Measurements from ENCODE around the gene CRYBG2. TPM values are rescaled to one million over a fixed set of nuclear protein-coding genes. Genes with fewer than 3 reads are reported as not detected.

CRYBG2 gene
- total RNA-seq, 1 experiment from 2014 or later = 21.7 TPM

DNA sequence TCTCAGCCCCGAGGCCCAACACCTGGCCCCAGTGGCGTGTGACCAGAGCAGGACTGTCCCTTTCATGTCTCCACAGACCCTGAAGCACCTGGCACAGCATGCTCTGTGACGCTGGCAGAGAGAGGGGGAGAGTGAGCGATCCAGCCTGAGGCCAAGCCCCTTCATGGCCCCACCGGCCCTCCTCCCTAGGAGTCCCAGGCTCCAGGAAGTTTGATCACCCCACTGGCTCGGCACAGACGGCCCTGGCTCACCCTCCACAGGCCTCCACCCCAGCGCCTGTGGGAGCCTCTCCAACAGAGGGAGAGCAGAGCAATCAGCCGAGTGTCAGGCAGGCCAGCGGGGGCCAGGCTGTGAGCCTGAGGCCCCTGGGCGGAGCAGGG, 63.1 kb downstream of the CRYBG2 start:
- CTCF ChIA-PET = interaction anchor here (0.6 kb wide), 1 partner anchor 15 kb away, joined by 3 read pairs; no protein-coding TSS in a partner anchor
- intact Hi-C loops (cut with micrococcal nuclease; ENCODE audit: unreplicated experiment) = no loop called here
- H4K20me1 ChIP-seq (ENCODE audit: insufficient read depth) = no peaks in the 10 kb centered on the region
- H3K27ac ChIP-seq = no peak overlapping the region
- no peaks in the 10 kb centered on the region for H3K9me2 ChIP-seq (ENCODE audit: insufficient read depth)
- no peak overlapping the region for H2AFZ ChIP-seq
- H3F3A ChIP-seq (ENCODE audit: insufficient read depth, low read depth) = no peaks in the 10 kb centered on the region; the same call in 1 of the 2 replicates
- TF ChIP-seq, protein P1, sequence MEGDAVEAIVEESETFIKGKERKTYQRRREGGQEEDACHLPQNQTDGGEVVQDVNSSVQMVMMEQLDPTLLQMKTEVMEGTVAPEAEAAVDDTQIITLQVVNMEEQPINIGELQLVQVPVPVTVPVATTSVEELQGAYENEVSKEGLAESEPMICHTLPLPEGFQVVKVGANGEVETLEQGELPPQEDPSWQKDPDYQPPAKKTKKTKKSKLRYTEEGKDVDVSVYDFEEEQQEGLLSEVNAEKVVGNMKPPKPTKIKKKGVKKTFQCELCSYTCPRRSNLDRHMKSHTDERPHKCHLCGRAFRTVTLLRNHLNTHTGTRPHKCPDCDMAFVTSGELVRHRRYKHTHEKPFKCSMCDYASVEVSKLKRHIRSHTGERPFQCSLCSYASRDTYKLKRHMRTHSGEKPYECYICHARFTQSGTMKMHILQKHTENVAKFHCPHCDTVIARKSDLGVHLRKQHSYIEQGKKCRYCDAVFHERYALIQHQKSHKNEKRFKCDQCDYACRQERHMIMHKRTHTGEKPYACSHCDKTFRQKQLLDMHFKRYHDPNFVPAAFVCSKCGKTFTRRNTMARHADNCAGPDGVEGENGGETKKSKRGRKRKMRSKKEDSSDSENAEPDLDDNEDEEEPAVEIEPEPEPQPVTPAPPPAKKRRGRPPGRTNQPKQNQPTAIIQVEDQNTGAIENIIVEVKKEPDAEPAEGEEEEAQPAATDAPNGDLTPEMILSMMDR (conservative IDR thresholded peaks at IDR 0.05) = no peak
- TF ChIP-seq EZH2 (IDR thresholded peaks at IDR 0.05; ENCODE audit: low read depth) = no peak
- H3K4me3 ChIP-seq = no peak overlapping the region
- no peaks in the 10 kb centered on the region for H3K36me3 ChIP-seq (ENCODE audit: low read depth)
- BruUV-seq (replicated peaks) = no TSS peak
- no peaks in the 10 kb centered on the region for H3K27me3 ChIP-seq (ENCODE audit: insufficient read depth, low read depth)
- H3K79me2 ChIP-seq (ENCODE audit: low read depth) = no peaks in the 10 kb centered on the region
- no peaks in the 10 kb centered on the region for H3K4me1 ChIP-seq (replicated peaks; ENCODE audit: insufficient read depth)
- H3K9me3 ChIP-seq (ENCODE audit: insufficient read depth, low read depth) = no peaks in the 10 kb centered on the region
- no peak for DNase-seq
- no peak overlapping the region for H3K4me2 ChIP-seq
- POLR2A ChIA-PET (ENCODE audit: unreplicated experiment) = no interaction called here

DNA sequence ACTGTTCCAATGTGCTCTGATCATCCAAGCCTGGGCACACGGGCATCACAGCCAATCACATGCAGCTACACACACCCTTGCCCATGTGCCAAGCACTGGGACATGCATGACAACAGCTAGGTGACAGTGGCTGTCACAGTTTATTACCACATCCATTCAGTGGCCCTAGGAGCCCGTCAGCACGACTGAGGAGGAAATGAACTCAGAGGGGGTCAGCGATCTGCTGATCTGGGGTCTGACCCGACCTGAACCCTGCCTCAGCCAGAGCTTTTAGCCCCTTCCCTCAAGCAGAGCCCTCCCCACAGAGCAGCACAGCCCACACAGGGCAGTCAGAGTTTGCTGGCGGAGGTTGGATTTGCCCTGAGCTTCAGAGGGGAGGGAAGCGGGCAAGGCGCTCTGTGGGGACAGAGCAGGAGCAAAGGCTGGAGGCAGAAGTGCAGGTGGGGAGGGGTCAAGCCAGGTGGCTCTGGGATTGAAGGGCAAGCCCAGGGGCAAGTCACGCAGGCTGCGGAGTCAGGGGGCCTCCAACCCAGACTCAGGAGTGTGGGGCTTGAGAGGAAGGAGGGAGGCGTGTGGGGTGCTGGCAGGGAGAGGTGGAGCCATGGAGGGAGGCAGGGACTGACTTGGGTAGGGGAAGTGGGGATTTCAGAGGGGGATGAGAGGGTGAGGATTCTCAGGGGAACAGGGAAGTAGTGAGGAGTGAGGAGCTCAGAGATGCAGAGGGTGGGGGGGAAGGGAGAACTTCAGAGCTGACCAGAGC, 63.6 kb downstream of the CRYBG2 start:
- Histone ChIP-seq H3K79me2 (ENCODE audit: low read depth) (no peaks in the 10 kb centered on the region), H3F3A (ENCODE audit: insufficient read depth, low read depth) (no peaks in the 10 kb centered on the region; the same call in 1 of the 2 replicates), H3K27ac (no peak overlapping the region), H3K4me2 (no peak overlapping the region), H3K9me2 (ENCODE audit: insufficient read depth) (no peaks in the 10 kb centered on the region), H3K36me3 (ENCODE audit: low read depth) (no peaks in the 10 kb centered on the region), H4K20me1 (ENCODE audit: insufficient read depth) (no peaks in the 10 kb centered on the region), H3K4me1 (replicated peaks; ENCODE audit: insufficient read depth) (no peaks in the 10 kb centered on the region), H3K27me3 (ENCODE audit: insufficient read depth, low read depth) (no peaks in the 10 kb centered on the region), H2AFZ (no peak overlapping the region), H3K4me3 (no peak overlapping the region), H3K9me3 (ENCODE audit: insufficient read depth, low read depth) (no peaks in the 10 kb centered on the region)
- BruUV-seq (replicated peaks) = no TSS peak
- ChIA-PET CTCF (interaction anchor here (0.6 kb wide), 1 partner anchor 15 kb away, joined by 3 read pairs; no protein-coding TSS in a partner anchor), POLR2A (ENCODE audit: unreplicated experiment) (no interaction called here)
- intact Hi-C loops (cut with micrococcal nuclease; ENCODE audit: unreplicated experiment) = no loop called here
- no peak for DNase-seq
- TF ChIP-seq, protein P1 (conservative IDR thresholded peaks at IDR 0.05) = no peak
- TF ChIP-seq EZH2 (IDR thresholded peaks at IDR 0.05; ENCODE audit: low read depth) = no peak

DNA sequence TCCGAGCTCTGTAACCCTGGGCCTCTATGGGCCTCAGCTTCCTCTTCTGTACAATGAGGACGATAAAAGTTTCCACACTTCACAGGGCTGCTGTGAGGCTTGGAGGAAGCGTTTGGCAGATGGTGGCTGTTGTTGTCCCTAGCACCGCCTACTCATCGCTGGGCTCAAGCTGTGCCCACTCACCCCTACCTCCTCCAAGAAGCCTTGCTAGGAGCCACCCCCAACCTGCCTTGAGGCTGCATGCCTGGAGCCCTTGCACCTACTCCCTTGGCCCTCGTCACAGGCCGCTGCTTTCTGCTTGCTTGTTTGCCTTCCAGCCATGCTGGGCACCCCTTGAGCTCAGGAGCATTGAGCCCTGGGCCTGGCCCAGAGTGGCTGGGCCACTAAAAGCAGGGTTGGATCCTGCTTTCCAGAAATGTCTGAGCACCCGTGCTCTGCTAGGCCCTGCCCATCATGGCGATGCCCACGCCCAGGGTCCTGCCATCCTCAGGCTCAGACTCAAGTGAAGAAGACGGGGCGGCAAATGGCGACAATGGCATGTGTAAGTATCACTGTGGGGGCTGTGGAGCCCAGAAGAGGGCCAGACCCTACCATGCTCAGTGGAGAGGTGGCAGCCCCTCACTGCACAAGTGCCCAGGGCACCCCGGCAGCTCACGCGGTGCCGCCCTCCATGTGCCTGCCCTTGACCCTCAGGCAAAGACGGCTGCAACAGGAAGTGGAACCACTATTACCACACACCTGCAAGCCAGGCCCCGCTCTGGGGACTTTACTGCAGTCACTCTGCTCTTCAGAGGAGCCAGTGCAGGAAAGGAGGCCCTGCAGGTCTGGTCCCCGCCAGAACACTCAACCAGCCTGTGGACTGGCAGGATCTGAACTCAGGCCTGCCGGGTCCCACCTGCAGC, 64.5 kb downstream of the CRYBG2 start:
- DNase-seq = no peak
- Histone ChIP-seq H3F3A (ENCODE audit: insufficient read depth, low read depth) (no peaks in the 10 kb centered on the region; the same call in 1 of the 2 replicates), H3K4me1 (replicated peaks; ENCODE audit: insufficient read depth) (peaks cover 3% of the 10 kb centered on the region), H3K27me3 (ENCODE audit: insufficient read depth, low read depth) (no peaks in the 10 kb centered on the region), H2AFZ (no peak overlapping the region), H3K9me2 (ENCODE audit: insufficient read depth) (no peaks in the 10 kb centered on the region), H4K20me1 (ENCODE audit: insufficient read depth) (no peaks in the 10 kb centered on the region), H3K36me3 (ENCODE audit: low read depth) (no peaks in the 10 kb centered on the region), H3K4me3 (no peak overlapping the region), H3K9me3 (ENCODE audit: insufficient read depth, low read depth) (no peaks in the 10 kb centered on the region), H3K27ac (no peak overlapping the region), H3K4me2 (no peak overlapping the region), H3K79me2 (ENCODE audit: low read depth) (no peaks in the 10 kb centered on the region)
- TF ChIP-seq, protein P1 (conservative IDR thresholded peaks at IDR 0.05) = no peak
- no peak for TF ChIP-seq EZH2 (IDR thresholded peaks at IDR 0.05; ENCODE audit: low read depth)
- ChIA-PET CTCF (no interaction called here), POLR2A (ENCODE audit: unreplicated experiment) (no interaction called here)
- intact Hi-C loops (cut with micrococcal nuclease; ENCODE audit: unreplicated experiment) = no loop called here
- BruUV-seq (replicated peaks) = no TSS peak
